ENCODE results near the gene DNAH7. TPM values are rescaled to one million over a fixed set of nuclear protein-coding genes. Genes with fewer than 3 reads are reported as not detected.
"Not testable (repeated sequence)": the region's sequence is repeated elsewhere in the genome, so short reads cannot be mapped to it uniquely, and the experiment has no call there.

DNAH7 gene
- total RNA-seq, 2 donors from 2014 or later, result 3.4 to 10.1 TPM

DNA sequence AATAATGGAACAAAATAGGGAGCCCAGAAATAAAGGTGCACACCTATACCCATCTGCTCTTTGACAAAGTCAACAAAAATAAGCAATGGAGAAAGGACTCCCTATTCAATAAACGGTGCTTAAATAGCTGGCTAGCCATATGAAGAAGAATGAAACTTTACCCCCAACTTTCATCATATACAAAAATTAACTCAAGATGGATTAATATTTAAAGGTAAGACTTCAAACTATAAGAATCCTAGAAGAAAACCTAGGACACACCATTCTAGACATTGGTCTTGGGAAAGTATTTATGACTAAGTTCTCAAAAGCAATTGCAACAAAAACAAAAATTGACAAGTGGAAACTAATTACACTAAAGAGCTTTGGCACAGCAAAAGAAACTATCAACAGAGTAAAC is 139.1 kb downstream of the DNAH7 start:
- WGBS, result 94% methylated on average over 1 of the region's 1 CpG
- Histone ChIP-seq H3K36me3 (no peaks in the 10 kb centered on the region), H3K4me1 (replicated peaks) (no peaks in the 10 kb centered on the region), H3K27me3 (replicated peaks; ENCODE audit: insufficient read depth) (no peaks in the 10 kb centered on the region), H3K27ac (no peak overlapping the region), H3K4me3 (no peak overlapping the region), H3K9me3 (no peaks in the 10 kb centered on the region)
- no peak for DNase-seq (ENCODE audit: low spot score)
- TF ChIP-seq CTCF (IDR thresholded peaks at IDR 0.05) (no peak), POLR2AphosphoS5 (IDR thresholded peaks at IDR 0.05) (no peak), POLR2A (IDR thresholded peaks at IDR 0.05) (no peak)
- intact Hi-C loops (cut with DNase I), result no loop called here

- DNase-seq (ENCODE audit: low spot score), result no peak
Measured at GRCh38 chr2:195925120-195925519, 143.5 kb downstream of the DNAH7 start.

GRCh38 chr2:195923889-195924288 is 144.7 kb downstream of the DNAH7 start:
- no peak overlapping the region for H3K27ac ChIP-seq
- no peak overlapping the region for H3K4me3 ChIP-seq
- WGBS, result 92% methylated on average over 1 of the region's 1 CpG
- no peaks in the 10 kb centered on the region for H3K27me3 ChIP-seq (replicated peaks; ENCODE audit: insufficient read depth)
- TF ChIP-seq POLR2A (IDR thresholded peaks at IDR 0.05) (no peak), POLR2AphosphoS5 (IDR thresholded peaks at IDR 0.05) (no peak), CTCF (IDR thresholded peaks at IDR 0.05) (no peak)
- DNase-seq (ENCODE audit: low spot score), result no peak
- intact Hi-C loops (cut with DNase I), result no loop called here
- H3K4me1 ChIP-seq (replicated peaks), result no peaks in the 10 kb centered on the region
- no peaks in the 10 kb centered on the region for H3K9me3 ChIP-seq
- H3K36me3 ChIP-seq, result no peaks in the 10 kb centered on the region

More at GRCh38 chr2:195925120-195925519, 143.5 kb downstream of the DNAH7 start:
- no peaks in the 10 kb centered on the region for H3K27me3 ChIP-seq (replicated peaks; ENCODE audit: insufficient read depth)
- H3K9me3 ChIP-seq, result no peaks in the 10 kb centered on the region
- H3K4me1 ChIP-seq (replicated peaks), result no peaks in the 10 kb centered on the region
- WGBS, result 82% methylated on average over 3 of the region's 3 CpGs
- no peaks in the 10 kb centered on the region for H3K36me3 ChIP-seq
- H3K27ac ChIP-seq, result no peak overlapping the region
- TF ChIP-seq POLR2A (IDR thresholded peaks at IDR 0.05) (no peak), CTCF (IDR thresholded peaks at IDR 0.05) (no peak), POLR2AphosphoS5 (IDR thresholded peaks at IDR 0.05) (no peak)
- intact Hi-C loops (cut with DNase I), result no loop called here
- no peak overlapping the region for H3K4me3 ChIP-seq

- intact Hi-C loops (cut with DNase I), result not testable (repeated sequence)
Measured at GRCh38 chr2:195917021-195917600, 151.5 kb downstream of the DNAH7 start.

GRCh38 chr2:195912079-195912478 is 156.6 kb downstream of the DNAH7 start:
- 89% methylated on average over 4 of the region's 4 CpGs for WGBS
- Histone ChIP-seq H3K36me3 (no peaks in the 10 kb centered on the region), H3K27me3 (replicated peaks; ENCODE audit: insufficient read depth) (no peaks in the 10 kb centered on the region), H3K27ac (no peak overlapping the region), H3K4me1 (replicated peaks) (no peaks in the 10 kb centered on the region), H3K4me3 (no peak overlapping the region), H3K9me3 (no peaks in the 10 kb centered on the region)
- no peak for TF ChIP-seq POLR2A (IDR thresholded peaks at IDR 0.05)
- intact Hi-C loops (cut with DNase I), result no loop called here
- no peak for DNase-seq (ENCODE audit: low spot score)

More at GRCh38 chr2:195917021-195917600, 151.5 kb downstream of the DNAH7 start:
- not testable (repeated sequence) for H3K27me3 ChIP-seq (replicated peaks; ENCODE audit: insufficient read depth); H3K36me3 ChIP-seq; H3K27ac ChIP-seq; H3K4me3 ChIP-seq; H3K4me1 ChIP-seq (replicated peaks); H3K9me3 ChIP-seq; DNase-seq (ENCODE audit: low spot score)
- WGBS, result 94% methylated on average over 4 of the region's 4 CpGs

DNA sequence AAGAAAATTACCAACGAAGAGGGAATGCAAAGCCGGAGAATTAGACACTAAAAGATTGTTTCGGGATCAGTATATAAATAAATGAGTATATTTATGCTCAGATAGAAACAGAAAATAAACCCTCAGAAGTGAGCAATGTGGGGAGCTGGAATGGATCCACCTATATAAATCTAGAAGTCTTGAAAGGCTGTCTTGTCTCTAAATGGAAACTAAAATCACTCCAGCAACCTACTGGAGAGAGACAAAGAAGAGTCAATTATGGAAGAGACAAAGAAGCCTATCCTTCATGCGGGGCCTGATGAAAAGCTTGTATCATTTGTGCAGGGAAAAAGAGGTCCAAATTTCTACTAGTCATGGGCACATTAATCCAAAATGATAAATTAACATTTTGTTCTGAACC is 158.1 kb downstream of the DNAH7 start:
- Histone ChIP-seq H3K4me3 (no peak overlapping the region), H3K27me3 (replicated peaks; ENCODE audit: insufficient read depth) (no peaks in the 10 kb centered on the region), H3K9me3 (no peaks in the 10 kb centered on the region), H3K36me3 (no peaks in the 10 kb centered on the region), H3K4me1 (replicated peaks) (no peaks in the 10 kb centered on the region), H3K27ac (no peak overlapping the region)
- intact Hi-C loops (cut with DNase I), result no loop called here
- no peak for DNase-seq (ENCODE audit: low spot score)
- 89% methylated on average over 4 of the region's 4 CpGs for WGBS
- no peak for TF ChIP-seq CTCF (IDR thresholded peaks at IDR 0.05)
- TF ChIP-seq POLR2A (IDR thresholded peaks at IDR 0.05), result no peak
- TF ChIP-seq POLR2AphosphoS5 (IDR thresholded peaks at IDR 0.05), result no peak
